IPS DF 4.7 (cell line): ENCODE measurements around the gene EXOSC6.
"Not testable (repeated sequence)": the region's sequence is repeated elsewhere in the genome, so short reads cannot be mapped to it uniquely, and the experiment has no call there.

ENCODE experiments used
- DNase-seq: peaks from one replicate; pipeline ENCODE4 v3.0.0-alpha.2; 2013; ENCODE audit warnings: low spot score; ENCODE audit errors: extremely low read depth

Gene EXOSC6

DNA sequence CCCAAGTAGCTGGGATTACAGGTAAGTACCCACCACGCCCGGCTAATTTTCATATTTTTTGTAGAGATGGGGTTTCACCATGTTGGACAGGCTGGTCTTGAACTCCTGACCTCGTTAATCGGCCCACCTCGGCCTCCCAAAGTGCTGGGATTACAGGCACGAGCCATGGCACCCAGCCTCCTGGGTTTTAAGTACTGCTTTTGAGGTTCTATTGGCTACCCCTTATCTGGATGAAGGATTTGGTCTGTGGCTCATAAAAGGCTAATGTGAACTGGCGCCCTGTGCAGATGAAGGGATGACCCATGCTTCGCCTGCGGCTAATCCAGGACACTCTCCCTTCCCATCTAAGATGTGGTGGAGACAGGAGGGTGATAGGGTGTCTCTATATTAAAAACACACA, 52.6 kb downstream of the EXOSC6 start:
- DNase-seq = not testable (repeated sequence)

DNA sequence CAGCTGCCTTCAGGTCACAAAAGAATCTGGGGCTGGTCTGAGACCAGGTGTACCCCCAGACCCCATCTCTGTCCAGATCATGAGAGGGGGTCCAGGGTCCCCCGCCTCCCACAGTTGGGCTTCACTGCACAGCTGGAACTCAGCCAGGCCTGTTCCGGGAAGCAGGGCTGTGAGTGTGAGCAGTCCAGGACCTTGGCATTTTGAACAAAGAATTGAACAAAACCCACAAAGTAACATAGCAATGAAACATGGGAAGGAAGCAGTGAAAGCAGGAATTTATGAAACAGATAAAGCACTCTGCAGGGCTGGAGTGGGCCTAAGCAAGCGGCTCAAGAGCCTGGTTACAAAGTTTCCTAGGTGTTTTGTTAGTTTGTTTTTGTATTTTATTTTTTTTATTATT, 53.1 kb downstream of the EXOSC6 start:
- DNase-seq = not testable (repeated sequence)

DNA sequence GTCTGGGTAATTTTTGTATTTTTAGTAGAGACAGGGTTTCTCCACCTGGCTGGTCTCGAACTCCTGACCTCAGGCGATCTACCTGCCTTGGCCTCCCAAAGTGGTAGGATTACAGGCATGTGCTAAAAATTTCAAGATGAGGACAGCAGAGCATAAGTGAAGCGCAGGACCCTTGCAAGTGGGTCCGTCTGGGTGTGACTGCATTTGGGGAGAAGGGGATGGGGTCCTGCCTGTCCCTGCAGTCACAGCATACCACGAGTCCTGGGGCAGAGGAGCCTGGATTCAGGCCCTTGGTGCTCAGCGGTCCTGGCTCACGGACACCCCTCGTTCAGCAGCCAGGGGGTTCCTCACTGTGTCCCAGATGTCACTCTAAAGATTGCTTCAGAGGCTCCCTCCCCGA, 53.5 kb downstream of the EXOSC6 start:
- not testable (repeated sequence) for DNase-seq

DNA sequence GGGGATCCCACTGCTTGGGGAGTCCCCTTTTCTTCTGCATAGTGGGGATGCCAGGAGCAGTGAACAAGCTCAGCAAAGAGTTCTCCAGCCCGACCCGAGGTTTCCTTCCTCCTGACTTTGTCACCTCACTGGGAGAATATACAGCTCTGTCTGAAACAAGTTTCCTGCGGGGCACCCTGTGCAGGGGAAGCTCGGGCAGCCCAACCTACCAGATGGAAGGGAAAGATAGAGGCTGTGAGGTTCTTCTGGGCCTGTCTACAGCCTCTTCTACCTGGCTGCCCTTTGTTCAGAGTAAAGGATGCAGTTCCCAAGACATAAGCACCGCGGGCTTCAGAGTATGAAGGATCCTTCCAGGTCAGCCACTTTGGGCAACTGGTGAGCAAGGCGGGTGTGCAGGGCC, 54.1 kb downstream of the EXOSC6 start:
- not testable (repeated sequence) for DNase-seq
